ENCODE measurements around the gene IRF6.

IRF6 gene

DNA sequence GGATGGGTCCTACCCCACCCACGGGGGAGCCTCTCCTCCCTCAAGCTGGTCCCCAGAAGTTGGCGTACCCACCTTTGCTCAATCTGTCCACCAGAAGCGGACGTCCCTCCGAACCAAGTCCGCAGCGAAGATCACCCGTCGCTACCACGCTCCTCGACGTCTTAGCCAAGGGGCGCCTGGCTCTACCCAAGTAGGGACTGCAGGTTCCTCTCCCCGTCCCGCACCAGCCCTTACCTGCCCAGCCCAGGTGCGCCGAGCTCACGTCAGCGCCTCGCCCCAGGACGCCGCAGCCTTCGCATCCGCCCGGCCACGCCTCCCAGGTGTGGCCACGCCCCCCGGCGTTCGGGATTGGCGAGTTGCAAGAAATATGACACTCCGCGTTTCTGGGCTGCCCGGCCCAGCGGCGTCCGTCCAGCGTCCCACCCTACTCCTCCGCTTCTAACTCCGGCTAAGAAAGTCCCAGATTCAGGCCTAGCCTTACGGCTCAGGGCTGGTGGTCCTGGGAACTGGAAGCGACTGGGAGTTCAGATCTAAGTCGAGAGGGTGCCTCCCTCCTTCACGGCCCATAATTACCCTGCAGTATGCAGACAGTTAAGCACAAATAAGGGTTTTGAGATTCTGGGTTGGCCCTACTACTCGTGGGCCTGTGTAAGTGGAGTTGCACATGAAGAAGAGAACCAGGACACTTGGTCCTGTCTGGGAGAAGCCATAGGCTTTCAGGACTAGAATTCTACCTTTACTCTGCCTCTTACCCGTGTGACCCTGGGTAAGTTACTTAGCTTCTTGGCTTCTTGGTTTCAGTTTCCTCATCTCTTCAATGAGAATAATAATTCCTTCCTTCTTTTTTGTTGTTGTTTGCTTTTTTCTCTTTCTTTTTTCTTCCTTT, at the start of gene IRF6:
IRF6 (minus strand) TSS at position 268 of the 886 bp plus-strand sequence. CDS start 4,729 bp downstream, outside the sequence.
- peak; percentile 87 for DNase-seq (ENCODE audit: low read depth)
- peak within 1 kb of the TSS; percentile 95 for H3K4me3 ChIP-seq (ENCODE audit: low read depth, low read length)
- TF ChIP-seq, protein P1, sequence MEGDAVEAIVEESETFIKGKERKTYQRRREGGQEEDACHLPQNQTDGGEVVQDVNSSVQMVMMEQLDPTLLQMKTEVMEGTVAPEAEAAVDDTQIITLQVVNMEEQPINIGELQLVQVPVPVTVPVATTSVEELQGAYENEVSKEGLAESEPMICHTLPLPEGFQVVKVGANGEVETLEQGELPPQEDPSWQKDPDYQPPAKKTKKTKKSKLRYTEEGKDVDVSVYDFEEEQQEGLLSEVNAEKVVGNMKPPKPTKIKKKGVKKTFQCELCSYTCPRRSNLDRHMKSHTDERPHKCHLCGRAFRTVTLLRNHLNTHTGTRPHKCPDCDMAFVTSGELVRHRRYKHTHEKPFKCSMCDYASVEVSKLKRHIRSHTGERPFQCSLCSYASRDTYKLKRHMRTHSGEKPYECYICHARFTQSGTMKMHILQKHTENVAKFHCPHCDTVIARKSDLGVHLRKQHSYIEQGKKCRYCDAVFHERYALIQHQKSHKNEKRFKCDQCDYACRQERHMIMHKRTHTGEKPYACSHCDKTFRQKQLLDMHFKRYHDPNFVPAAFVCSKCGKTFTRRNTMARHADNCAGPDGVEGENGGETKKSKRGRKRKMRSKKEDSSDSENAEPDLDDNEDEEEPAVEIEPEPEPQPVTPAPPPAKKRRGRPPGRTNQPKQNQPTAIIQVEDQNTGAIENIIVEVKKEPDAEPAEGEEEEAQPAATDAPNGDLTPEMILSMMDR (IDR thresholded peaks at IDR 0.05; ENCODE audit: control insufficient read depth, extremely low read depth, insufficient read depth): no peak

DNA sequence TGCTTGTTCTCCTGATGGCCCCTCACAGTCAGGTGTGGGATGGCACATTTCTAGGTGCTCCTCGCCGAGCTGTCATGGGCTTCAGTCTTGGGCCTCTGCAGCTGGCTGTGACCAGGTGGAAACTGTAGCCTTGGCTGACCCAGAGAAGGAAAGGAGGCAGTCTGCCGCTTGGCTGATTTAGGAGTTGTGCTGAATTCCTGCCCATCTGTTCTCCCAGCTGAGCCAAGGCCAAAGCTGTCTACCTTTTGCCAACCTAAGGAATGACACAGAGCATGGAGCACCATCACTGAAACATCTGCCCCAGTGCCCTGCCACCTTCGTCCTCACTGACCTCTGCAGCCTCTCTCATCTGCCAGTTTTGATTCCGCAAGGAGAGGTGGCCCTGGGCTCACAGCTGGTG, 49.7 kb upstream of the IRF6 start:
- H3K4me3 ChIP-seq (ENCODE audit: low read depth, low read length): no peak overlapping the region
- DNase-seq (ENCODE audit: low read depth): no peak
- TF ChIP-seq, protein P1 (IDR thresholded peaks at IDR 0.05; ENCODE audit: control insufficient read depth, extremely low read depth, insufficient read depth): no peak

DNA sequence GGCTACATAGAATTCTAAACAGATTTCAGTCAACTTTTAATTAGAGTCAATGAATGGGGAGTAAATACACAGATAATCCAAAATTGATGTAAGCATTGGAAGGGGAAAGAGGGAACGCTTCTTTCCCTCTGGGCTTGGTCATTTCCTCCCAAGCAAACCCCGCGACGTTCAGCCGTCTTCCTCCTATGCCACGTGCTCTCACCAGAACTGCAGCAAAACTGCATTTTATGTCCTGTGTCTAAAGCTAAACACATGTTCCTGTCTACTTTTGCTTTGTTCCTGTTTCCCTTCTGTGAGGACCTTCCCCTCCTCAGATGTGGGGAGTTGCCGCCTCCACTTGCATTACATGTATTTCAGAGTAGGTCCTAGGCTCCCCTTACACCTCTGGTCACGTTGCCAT, 49.1 kb upstream of the IRF6 start:
- TF ChIP-seq, protein P1 (IDR thresholded peaks at IDR 0.05; ENCODE audit: control insufficient read depth, extremely low read depth, insufficient read depth): no peak
- no peak overlapping the region for H3K4me3 ChIP-seq (ENCODE audit: low read depth, low read length)
- DNase-seq (ENCODE audit: low read depth): no peak

DNA sequence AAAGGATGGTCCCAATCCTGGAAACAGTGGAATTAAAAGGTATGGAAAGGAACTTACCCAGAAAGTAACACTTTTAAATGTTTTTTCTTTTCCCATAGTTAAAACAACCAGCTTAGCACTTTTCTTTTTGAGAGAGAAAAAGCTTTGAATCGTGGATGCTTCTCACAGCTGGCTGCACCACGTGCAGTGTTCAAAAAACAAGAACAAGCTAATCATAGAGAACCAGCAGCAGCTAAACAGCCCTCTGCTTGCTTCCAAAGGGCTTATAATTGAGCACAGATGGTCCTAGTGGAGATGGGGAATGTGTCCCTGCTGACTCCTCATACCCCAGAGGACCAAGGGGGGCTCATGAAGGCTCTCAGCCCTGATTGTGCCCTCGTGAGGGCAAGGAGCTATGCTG, 48.3 kb upstream of the IRF6 start:
- TF ChIP-seq, protein P1 (IDR thresholded peaks at IDR 0.05; ENCODE audit: control insufficient read depth, extremely low read depth, insufficient read depth): no peak
- DNase-seq (ENCODE audit: low read depth): no peak
- no peak overlapping the region for H3K4me3 ChIP-seq (ENCODE audit: low read depth, low read length)

DNA sequence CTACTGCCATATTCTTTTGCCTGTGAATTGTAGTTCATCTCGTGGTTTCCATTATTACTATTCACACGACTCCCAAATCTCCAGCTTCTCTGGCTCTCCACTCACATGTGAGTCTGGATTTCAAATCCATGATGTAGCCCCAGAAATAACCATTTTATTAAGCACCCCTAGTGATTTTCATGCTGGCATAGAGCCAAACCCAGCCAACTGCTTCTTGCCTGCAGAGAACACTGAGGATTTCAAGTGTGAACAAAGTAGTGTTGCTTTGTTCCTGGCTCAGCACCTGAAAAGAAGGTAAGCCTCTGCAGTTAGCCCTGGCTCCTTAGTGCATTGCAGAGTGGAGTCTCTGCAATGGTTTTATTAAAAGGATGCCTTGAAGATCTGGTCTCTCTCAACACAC, 47.7 kb upstream of the IRF6 start:
- no peak overlapping the region for H3K4me3 ChIP-seq (ENCODE audit: low read depth, low read length)
- DNase-seq (ENCODE audit: low read depth): no peak
- TF ChIP-seq, protein P1 (IDR thresholded peaks at IDR 0.05; ENCODE audit: control insufficient read depth, extremely low read depth, insufficient read depth): no peak

DNA sequence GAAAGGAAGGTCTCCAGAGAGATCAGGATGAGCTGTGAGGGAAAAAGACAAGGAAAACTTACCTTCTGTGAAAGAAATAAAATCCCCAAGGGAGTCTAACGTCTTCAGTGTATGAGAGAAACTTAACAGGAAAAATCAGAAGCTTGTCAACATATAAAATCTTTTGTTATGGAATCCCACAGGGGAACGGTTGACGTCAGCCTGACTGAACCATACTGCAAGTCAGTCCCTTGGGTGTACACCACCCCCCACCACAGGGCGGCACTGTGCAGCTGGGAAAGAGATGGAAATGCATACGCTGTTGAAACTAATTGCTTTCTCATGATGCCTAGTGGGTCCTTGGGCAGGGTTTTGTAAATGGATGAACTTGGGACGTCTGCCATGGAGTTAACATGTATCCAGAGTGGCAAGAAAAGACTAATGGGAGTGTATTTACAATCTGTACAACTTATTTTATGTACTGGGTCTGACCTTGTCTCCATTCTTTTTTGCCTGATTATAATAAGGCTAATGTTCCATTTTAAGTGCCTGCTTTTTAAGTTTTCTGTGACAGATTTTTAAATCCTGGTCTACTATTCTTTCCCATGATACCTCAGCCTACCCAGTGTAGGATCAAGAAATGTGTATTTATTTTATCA, 44.5 kb upstream of the IRF6 start:
- H3K4me3 ChIP-seq (ENCODE audit: low read depth, low read length): no peak overlapping the region
- peak; percentile 54 for DNase-seq (ENCODE audit: low read depth)
- TF ChIP-seq, protein P1 (IDR thresholded peaks at IDR 0.05; ENCODE audit: control insufficient read depth, extremely low read depth, insufficient read depth): peak; percentile 95

Measured in LNCaP clone FGC (cell line).